Middle frontal gyrus (tissue), 1 donor: ENCODE measurements around the gene SPANXN3.
"Not testable (repeated sequence)": the region's sequence is repeated elsewhere in the genome, so short reads cannot be mapped to it uniquely, and the experiment has no call there.

ENCODE experiments used
- DNase-seq: peaks from one replicate; pipeline ENCODE4 v3.0.0-alpha.2; 2015; ENCODE audit warnings: low spot score; ENCODE audit errors: extremely low spot score

The SPANXN3 gene

GRCh38 chrX:143517375-143517774 is at the start of gene SPANXN3:
TSS of gene SPANXN3 (minus strand) at chrX:143517475. CDS start at chrX:143517391, 84 bp downstream.
- DNase-seq = not testable (repeated sequence)

- no peak for DNase-seq
Observed at GRCh38 chrX:143536176-143536575, 18.9 kb upstream of the SPANXN3 start.

GRCh38 chrX:143502196-143502595 is 15.1 kb downstream of the SPANXN3 start:
- not testable (repeated sequence) for DNase-seq

- DNase-seq = no peak
Observed at GRCh38 chrX:143500751-143501150, 16.5 kb downstream of the SPANXN3 start.

GRCh38 chrX:143486105-143486504 is 31.2 kb downstream of the SPANXN3 start:
- no peak for DNase-seq

GRCh38 chrX:143476751-143477150 is 40.5 kb downstream of the SPANXN3 start:
- no peak for DNase-seq

GRCh38 chrX:143472347-143472938 is 44.8 kb downstream of the SPANXN3 start:
- no peak for DNase-seq

- DNase-seq = no peak
Observed at GRCh38 chrX:143466130-143466529, 51.1 kb downstream of the SPANXN3 start.

GRCh38 chrX:143462696-143463095 is 54.6 kb downstream of the SPANXN3 start:
- no peak for DNase-seq

GRCh38 chrX:143461606-143462005 is 55.7 kb downstream of the SPANXN3 start:
- DNase-seq = no peak
